Activated gamma-delta T cell treated with Interleukin-2 at 50 U/mL for 16 hours (primary cell): ENCODE measurements around the gene FUT9.

Source experiments
- DNase-seq: peaks from one replicate; pipeline ENCODE4 v3.0.0-alpha.2; 2020

FUT9 gene

DNA sequence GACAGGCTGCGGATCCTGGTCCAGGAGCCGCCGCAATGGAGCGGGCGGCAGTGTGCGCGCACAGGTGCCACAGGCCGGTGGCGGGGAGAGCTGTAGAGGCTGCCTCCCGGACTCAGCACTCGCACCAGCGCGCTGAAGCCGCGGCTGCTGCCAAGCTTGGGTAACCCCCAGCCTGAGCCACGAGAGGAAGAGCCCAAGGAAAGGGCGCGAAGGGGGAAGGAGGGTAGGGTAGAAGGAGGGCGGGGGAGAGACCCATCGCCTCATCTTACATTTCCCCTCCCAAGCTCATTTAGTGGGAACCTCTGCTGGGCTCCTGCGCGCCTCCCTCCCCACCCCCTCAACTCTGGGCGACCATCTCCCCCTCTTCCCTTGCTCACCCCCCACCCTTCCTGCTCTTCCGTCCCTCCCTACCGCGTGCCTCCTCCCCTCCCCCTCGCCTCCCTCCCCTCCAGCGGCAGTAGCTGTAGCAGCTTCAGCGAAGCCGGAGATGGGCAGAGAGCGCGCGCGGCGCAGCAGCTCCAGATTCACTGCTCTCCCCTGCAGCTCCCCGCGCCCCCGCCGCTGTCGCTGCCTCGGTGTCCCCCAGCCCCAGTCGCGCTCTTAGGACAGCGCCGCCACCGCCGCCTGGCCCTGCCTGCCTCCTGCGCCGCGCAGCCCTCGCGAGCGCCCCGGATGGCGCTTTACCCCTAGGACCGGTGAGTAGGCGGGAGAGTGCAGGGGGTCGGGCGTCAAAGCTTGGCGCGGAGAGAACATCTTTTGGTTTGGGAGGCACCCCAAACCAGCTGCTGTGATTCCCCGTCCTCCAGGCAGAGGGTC lies at the start of gene FUT9:
TSS of gene FUT9 (plus strand) at position 457 of the 816 bp plus-strand sequence. CDS start 187,182 bp downstream, outside the sequence.
- no peak for DNase-seq

DNA sequence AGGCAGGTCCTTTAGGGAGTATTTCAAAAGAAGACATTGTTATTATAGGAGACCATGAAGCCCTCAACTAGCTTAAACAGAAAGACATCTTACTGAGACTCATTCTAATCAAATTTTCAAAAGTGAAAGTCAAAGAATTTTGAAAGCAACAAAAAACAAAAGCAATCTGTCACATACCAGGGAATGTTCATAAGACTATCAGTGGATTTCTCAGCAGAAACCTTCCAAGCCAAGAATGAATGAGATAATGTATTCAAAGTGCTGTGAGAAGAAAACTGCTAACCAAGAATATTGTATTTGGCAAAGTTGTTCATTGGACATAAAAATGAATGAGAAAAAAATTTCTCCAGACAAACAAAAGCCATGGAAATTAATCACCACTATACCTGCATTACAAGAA lies 48.2 kb upstream of the FUT9 start:
- no peak for DNase-seq

DNA sequence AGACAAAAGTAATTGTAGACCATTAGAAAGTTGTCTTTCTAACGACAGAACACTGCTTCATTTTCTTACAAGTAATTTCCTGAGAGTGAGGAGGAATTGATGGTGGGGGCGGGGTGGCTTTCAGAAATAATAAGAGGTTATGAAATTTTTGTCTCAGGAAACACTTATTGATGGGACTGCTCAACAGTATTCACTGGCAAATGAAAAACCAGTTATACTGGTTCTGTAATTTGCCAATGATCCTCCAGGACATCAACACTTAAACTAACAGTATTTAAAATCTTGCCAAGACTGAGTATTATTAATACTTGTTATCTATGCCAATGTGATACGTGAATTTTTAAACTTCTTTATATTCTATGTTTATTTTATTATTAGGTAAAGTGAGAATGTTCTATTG lies 41.8 kb upstream of the FUT9 start:
- no peak for DNase-seq

DNA sequence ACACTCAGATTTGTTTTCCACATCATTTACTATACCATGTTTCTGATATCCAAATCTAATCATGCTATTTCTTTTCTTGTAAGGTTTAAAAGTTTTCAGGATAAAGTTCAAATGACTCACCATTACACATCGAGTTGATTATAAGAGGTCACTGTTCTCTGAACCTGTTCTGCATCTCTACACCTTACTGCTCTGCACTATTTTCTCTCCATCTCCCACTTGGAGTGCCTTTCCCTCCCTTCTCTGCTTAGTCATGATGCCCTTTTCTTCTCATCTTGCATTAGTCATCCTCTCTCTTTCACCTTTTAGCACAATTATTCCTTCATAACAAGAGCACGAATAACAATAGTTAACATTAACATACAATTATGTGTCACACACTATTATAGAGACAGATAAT lies 37.5 kb upstream of the FUT9 start:
- no peak for DNase-seq

DNA sequence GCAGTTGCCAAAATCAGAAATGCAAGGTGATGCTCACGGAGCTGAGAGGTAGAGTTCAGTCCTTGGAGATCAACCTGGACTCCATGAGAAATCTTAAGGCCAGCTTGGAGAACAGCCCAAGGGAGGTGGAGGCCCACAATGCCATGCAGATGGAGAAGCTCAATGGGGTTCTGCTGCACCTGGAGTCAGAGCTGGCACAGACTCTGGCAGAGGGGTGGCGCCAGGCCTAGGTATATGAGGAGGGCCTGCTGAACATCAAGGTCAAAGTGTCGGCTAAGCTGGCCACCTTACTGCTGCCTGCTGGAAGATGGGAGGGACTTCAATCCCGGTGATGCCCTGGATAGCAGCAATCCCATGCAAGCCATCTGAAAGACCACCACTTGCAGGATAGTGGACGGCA lies 23.9 kb upstream of the FUT9 start:
- no peak for DNase-seq

DNA sequence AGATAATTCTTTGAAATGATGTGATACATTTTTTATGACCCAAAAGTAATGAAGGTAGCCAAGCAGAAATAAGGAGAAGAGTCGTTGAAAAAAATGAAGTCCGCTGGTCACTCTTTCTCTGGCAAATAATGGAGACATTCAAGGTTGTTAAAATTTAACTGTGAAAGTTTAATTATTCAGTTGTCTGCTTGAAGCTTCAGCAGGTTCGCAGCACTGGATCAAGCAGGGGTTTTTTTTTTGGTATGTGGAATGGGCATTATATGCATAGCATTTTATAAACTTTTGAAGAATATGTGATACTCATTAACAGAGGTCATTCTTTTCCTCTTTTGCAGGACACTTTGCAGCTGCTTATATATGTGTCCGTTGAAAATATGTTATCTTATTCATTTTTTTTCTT lies 21.6 kb upstream of the FUT9 start:
- DNase-seq: no peak

DNA sequence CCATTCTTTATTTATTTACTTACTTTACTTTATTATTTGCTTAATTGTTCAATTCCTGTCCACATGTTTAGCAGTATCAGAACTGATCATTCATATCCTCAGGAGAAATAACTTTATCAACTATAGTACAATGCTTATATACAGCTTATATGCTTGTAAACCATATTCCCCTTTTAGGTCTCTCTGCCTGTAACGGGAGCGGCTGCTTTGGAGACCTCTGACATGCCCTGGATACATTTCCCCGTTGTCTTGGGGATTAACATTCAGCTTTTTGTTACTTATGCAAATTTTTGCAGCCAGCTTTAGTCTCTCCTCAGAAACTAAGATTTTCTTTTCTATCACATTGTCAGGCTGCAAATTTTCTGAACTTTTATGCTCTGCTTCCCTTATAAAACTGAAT lies 17.6 kb upstream of the FUT9 start:
- no peak for DNase-seq

DNA sequence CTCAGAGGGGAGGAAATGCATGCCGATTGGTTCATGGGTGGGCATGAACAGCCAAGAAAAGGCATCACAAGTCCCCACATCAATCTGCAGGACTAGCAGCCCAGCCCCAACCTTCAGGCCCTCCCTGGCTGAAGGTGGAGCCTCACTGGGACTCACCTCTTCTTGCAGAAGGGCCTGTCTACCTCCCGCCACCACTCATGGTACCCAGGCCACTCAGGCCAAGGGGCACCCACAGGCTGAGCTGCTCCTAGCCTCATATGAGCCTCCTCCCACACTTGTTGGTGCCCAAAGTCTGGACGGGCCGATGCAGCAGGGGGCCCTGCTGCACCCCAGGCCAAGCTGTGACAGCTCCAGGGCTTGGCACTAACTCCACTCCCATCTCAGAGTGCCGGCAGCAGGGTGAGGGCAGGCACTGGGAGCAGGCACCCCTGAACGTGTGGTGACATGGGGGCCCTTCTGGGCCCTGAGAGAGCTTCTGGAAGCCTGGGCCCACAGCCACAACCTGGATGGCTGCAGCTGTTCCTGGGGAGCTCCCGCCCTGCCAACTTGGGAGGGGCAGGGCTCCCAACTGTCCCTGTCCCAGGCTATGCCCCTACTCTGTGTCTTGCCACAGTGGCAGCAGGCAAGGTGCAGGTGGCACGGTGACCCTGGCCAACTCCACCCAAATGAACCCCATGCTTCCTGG lies 13.7 kb upstream of the FUT9 start:
- no peak for DNase-seq

DNA sequence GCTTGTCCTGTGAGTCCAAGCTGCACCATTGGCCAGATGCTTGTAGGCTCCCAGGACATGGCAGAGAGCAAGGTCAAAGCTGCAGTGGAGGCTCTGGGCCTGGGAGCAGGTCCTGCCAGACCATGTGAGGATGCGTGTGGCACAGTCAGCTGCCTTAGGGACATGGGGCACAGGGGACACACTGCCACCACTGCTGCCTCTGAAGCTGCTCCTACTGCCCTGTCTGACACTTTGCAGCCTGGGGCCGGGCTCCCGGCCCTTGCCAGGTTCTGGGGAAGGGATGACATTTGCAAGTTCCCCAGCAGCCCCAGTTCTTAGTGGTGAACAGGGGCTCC lies 13.2 kb upstream of the FUT9 start:
- no peak for DNase-seq

DNA sequence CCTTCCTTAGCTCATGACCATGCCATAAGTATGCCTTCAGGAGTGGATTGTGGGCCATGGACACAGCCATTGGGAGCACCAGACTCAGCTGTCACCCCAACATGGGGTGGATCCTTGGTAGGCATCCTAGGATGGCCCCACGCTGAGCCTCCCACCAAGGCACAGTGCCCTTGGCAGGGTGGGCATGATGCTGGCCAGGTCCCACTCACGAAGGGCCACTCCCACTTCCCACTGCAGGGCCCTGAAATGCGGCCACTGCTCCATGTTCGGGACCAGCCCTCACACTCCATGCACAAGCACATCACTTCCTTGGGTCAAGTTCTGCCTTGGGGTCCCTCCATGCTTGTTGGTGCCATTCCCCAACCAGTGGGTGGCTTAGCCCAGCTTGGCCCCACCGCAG lies 12.9 kb upstream of the FUT9 start:
- no peak for DNase-seq

DNA sequence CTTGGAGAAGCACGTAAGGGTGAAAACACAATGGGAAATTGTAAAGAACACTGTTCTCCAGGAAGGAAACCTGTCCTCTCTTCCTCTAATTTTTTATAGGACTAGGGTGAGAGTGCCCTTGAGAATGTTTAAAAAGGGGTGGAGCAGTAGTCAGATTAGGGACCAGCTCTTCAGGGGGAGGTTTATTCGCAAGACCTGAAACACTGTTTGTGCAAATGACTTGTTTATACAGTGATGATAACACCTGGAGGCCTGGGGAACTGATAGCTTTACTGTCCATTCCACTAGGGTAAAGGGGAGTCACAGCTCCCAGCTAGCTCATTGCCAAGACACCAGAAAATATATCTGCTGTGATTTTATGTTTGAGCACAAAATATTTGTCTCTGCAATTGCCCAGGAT lies 8.1 kb upstream of the FUT9 start:
- no peak for DNase-seq

DNA sequence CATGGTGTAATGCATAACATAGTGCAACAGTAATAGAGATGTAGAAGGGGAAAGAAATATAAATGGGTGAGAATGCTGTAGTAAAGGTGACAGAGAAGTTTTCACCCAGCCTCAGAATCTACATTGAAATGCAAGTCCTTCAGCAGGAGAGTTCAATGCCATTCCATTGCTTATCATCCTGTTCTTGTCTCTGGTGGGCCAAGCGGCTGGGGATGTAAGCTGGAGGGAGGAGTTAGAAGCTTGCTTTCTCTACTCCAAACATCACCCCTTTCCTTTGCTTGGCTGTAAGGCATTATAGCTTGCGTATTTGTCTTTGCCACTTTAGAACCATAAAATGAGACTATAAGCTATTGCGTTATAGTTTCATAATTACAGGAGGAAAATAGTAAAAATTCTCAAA lies 2.2 kb upstream of the FUT9 start:
- DNase-seq: no peak

DNA sequence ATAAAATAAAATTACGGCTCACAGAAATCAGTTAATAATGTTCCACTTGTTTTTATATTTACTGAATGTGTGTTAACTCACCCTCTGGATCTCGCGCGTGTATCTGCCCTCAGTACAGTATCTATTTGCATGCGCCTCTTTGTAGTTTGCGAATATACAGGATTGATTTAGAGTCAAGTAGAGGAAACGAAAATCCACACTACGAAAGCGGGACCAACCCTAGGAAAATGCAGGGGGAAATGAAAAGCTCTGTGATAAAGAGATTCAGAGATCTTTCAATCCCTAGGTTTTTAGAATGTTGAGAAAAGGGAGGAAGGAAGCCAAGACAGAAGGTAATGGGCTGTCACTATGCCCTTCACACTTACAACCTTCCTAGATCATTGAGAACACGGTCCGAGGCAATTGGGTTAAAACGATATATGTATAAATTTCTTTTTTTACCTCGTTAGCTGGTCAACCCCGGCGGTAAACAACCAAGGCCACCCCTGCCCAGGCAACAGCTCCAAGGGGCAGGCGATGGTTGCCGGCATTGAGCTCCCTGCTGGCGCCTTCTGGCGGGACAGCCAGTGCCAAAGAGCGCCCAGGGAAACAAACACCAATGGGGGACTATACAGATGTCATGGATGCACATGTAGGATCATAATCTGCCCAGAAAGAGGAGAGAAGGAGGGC lies 792 bp upstream of the FUT9 start:
- no peak for DNase-seq

DNA sequence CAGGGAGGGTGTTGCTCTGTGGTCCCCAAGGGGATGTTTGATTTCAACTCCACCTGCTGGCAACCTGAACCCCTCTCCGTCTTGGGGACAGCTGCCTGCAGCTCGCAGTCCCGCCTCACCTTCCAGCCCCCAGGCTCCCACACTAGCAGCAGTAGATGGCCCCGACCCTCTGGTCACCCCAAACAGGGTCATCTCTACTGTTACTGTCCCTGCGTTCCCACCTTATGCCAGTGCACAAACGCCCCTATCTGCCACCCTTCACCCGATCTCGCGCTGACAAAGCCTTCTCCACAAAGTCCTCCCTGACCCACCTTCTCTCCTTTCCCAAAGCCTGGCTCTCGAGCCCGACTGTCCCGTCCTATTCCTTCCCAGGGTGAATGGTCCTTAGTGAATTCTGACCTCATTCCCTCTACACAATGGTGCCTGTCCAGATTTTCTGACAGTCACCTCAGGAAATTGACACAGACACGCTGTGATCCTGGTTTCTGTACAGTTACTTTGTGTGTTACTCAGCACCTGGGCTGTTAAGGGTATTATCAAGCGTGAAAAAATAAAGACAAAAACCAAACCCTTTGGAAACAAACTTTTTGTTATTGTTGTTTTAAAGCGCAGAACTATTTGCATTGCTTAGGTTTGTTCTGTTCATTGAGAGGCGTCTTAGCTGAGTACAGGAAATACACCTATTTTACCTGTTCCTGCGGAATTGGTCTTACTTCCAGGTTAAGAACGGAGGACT lies 728 bp downstream of the FUT9 start:
- no peak for DNase-seq

DNA sequence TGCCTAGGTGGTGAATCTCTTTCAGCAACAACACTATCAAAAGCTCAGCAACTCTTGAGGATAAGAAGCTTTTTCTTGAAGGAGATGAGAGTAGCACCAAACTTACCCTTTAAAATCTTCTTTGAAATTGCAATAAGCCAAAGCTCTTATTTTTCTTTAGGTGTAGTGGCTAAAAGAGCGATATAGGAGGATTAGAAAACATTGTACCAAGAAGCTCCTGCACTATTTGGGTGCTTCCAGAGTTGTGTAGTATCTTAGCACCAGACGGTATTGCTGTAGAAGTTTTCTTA lies 1.2 kb downstream of the FUT9 start:
- DNase-seq: no peak

DNA sequence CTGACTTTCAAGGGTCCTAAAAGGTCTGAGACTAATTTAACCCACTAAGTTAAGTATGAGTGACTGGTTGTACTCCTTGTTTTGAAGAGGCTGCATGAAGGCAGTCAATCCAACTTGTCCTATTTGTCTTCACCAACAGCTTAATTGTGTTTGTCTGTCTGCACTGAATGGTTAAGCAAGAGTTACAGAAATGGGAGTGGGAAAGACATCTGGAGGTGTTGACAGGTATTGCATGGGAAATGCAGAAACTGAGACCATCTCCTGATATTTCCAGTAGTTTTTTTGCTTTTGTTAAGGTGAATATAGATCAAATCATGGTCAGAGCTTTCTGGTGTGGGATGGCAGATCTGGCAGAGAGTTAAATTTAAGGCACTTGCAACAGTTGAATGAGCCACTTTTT lies 6.5 kb downstream of the FUT9 start:
- DNase-seq: no peak

DNA sequence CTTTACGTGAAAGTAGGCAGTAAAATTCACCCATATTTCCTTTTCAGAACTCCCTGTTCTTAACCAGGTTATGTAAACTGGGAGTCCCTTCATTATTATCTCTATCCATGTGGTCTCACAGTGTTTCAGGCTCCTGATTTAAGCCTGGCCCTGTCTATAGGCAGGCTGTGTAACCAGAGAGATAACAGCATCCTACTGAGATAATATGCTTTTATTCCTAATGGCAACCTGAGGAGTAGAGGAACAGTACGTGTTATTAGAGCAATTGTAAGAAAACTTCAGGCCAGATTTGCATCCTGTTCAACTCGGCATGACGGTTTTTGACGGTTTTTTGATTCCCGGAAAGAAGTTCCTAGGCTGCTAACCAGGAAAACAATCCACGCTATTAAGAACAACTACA lies 16.9 kb downstream of the FUT9 start:
- DNase-seq: no peak

DNA sequence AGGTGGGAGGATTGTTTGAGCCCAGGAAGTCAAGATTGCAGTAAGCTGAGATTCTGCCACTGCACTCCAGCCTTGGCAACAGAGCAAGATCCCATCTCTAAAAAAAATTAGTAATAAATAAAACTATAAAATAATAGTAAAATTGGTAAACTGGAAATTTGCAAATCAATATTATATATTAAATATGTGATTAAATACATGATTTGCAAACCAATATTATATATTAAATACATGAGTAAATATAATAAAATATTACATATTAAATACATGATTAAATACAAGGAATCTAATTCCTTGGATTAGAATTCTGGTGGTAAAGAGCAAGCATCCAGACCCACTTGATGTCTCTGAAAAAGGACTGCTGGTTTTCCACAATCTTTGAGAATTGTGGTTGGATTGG lies 35.8 kb downstream of the FUT9 start:
- DNase-seq: no peak

DNA sequence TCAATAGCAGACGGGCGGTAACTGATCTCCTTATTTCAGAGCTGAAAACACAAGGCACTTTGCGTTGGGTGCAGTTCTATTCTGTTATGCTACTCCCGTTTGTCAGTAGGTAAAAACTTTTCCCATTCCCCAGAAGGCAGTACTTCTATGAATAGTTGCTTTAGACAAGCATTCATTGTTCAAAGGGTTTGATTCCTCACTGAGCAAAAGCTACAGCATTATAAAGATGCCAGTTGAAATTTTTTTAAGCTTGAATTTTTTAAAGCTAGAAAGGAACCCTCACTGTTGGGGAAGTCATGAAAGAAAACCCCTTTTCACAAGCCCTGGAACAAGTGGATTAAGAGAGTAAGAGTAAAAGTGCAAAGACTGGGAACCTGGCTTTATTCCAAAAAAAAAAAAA lies 42.3 kb downstream of the FUT9 start:
- no peak for DNase-seq

DNA sequence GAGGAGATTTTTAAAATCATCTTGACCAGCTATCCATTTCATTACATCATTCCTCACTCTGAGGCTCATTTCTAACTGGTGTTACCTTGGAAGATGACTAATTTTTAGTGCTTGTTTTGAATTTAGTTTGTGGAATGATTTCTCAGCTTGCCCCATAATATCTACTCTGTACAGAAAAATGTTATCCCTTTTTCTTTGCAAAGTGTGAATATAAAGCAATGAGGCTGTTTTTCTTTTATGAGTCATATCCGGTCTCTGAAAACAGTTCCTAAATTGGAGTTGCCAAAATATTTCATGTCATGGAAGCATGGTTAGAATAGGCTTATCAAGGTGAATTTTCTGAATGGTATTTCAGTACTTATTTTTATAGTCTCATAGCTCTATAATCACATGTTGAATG lies 43.8 kb downstream of the FUT9 start:
- DNase-seq: no peak

DNA sequence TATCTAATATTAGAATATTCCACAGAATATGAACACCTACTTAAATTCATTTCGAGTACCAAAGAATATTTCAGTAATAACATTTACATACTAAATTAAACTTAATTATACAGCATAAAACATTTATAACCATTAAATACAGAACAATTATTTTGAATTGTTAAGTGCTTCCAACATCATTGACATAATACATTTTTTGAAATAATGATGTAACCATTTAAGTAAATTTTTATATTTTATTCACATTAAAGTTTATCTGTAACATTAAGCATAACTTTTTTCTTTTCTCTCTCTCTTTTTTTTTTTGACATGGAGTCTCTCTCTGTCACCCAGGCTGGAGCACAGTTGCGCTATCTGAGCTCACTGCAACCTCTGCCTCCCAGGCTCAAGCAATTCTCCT lies 44.5 kb downstream of the FUT9 start:
- no peak for DNase-seq

DNA sequence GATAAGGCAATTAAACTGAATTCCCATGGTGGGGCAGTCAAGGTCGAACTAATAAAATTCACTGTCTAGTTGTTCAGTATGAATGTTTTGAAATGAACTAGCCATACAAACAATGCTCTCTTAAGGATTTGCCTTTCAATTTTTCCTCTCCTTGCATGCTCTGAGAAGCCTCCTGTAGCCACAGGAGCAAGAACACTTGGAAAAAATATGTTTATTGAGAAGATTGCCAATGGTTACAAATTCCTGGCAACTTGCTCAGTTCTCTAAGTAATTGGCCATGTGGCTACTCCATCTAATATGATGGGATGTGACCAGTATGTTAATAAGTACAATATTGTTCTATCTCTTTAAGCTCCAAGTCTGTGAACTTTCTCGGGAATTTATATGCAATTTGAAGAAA lies 49.4 kb downstream of the FUT9 start:
- no peak for DNase-seq

DNA sequence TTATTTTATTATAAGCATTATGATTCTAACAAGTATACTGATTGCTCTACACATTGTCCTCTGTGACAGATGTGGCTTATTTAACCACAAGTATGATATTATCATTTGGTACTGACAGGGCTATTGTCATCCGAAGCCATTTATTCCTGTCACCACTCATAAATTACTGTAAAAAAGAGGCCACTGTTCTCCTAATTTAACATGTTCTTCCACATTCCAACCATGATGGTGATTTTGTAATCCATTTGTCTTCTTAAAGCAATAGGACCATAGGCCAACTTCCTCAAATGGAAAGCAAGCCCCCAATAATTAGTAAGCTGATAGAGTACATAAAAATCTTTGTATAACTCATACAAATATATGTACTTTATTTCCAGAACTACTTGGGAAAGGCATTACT lies 50.6 kb downstream of the FUT9 start:
- no peak for DNase-seq

DNA sequence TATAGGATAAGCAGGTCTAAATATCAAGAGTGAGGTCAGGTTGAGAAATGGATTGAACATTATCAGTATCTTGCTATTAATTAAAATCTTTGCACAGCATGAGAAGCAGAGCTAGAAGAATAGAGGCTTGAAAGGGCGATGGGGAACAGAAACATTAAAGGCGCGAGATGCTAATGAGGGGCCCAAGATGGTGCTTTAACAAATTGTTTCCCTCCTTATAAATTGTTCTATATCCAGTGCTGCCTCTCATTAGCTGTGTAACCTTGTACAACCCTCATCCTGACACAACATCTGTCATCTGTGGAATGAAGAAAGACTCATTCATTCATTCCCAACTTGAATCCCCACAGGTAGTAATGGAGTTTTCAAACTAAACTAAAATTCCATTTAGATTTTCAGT lies 57.8 kb downstream of the FUT9 start:
- no peak for DNase-seq
